NCI-H526 treated with DMSO at 0.1 percent for 48 hours (cell line): ENCODE measurements around the gene AIFM1.

ENCODE experiments used
- DNase-seq: peaks from one replicate; lab custom pipeline; 2025; lab: John Stamatoyannopoulos, UW

The AIFM1 gene

GRCh38 chrX:130091980-130092522, 73.6 kb downstream of the AIFM1 start:
- DNase-seq: no peak

GRCh38 chrX:130090364-130090763, 75.3 kb downstream of the AIFM1 start:
- no peak for DNase-seq

GRCh38 chrX:130086447-130087206, 79.0 kb downstream of the AIFM1 start:
- DNase-seq: no peak

DNA sequence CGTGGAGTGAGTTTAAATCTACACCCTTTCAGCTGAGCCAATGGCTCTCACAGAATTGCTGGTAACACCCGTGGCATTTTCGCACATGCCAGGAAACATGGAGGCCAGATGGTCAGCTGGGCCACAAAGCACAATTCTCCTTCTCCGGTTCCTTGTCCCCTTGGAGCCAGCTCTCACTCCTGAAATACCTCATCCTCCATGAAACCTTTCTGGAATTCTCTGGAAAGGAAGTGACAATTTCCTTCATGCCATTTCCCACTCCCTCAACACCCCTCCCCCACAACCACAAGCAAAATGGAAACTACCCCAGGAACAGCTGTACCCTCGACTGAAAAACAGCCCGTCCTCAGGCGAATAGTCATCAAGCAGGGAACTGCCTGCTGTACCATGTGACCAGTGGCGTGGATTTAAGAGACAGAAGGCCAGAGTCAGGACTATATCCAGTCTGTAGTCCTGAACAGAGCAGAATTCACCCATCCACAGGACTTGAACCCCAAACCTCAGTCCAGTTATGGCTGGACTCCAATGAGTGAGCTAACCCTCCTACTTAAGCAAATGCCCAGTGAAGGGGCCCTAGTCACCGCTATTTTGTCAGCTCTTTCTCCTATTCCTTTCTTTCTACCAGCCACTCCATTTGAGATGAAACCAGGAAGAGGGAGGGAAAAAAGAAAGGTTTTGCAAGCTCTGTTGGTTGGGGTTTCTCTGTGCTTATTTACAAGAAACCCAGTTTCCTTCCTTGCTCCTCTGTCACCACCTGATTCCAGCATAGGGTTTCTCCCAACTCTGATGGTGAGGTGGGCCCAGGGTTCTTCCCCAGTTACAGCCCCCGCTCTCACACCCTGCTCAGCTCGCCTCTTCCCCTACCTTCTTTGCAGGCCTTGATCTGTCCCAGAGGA, 79.8 kb downstream of the AIFM1 start:
- DNase-seq: no peak

- no peak for DNase-seq
Observed at GRCh38 chrX:130084631-130085237, 80.9 kb downstream of the AIFM1 start.

DNA sequence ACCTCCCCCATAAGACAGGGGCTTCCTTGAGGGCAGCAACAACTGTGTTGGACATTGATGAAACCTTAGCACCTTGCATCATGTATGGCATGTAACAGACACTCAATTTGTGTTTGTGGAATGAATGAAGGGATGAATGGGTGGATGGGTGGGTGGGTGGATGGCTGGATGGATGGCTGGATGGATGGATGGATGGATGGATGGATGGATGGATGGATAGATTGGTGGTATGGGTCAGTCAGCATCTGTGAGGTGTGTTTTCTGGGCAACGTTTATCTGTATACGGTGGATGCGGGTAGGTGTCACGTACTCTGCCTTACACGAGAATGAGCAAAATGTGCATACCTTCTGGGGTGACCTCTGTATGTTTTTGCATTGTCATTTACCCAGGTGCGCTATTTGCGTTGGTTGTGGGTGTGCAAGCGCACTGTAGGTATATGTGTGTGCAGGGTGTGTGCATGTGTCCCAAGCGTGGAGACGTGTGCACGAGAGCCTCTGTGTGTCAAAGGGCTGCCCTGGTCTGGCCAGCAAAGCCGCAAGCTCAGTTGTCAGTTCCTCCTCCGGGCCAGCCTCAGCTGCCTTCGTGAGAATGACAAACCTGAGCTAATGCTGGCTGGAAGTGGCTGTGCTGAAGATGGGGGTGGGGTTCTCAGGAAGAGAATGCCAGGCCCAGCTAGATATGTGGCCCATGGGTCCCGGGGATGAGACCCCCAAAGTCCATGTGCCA, 81.8 kb downstream of the AIFM1 start:
- DNase-seq: no peak

DNA sequence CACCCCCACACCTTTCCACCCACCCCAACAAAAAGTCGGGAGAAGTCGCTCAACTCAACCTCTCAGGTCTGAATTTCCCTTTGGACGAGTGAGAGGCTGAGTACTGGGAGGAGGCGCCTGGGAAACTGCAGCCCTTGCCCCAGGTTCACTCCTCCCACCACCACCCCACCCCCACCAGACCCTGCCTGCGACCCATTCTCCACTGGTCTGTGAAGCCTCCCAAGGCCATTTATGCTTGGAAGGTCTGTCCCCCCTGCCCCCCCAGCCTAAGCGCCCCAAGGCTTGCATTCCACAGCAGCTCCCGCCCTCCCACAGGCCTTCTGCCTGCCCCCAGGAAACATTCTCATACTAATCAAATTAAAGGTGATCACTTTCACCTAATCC, 82.5 kb downstream of the AIFM1 start:
- no peak for DNase-seq

DNA sequence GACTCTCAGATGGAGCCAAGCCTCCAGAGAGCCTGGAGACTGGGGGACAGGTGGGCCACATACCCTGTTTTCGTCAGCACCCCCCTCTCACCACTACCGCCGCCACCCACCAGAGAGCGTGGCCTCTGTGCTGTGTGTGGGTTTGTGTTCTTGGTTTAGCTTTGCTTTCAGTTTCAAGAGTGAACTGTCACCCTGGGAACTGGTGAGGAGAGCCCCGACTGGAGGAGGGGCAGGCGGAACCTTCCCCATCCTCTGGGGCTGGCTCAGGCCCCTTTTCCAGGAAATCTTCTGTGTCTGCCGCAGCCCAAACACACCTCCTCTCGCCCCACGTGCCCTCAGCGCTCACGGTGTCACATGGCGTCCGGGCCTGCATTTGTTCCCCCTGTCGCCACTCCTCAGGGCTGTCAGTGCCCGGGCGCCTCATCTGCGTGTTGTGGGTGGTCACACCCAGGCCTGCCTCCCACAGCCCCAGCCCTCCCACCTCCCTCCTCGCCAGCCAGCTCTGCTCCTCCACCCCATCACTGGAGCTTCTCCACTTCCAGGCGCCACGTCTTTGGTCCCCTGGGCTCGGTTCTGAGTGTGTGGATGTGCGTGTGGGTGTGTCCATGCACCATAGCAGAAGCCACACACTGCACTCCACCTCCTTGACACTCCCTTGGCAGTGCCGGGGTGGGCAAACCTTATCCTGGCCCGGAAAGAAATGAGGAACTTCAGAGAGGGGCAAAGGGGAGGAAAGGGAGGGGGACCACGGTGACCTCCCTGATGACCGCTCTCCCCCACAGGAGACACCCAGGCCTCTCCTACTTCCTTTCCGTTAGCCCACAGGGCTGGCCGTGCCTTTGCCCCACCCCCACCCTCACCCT, 83.2 kb downstream of the AIFM1 start:
- DNase-seq: no peak

DNA sequence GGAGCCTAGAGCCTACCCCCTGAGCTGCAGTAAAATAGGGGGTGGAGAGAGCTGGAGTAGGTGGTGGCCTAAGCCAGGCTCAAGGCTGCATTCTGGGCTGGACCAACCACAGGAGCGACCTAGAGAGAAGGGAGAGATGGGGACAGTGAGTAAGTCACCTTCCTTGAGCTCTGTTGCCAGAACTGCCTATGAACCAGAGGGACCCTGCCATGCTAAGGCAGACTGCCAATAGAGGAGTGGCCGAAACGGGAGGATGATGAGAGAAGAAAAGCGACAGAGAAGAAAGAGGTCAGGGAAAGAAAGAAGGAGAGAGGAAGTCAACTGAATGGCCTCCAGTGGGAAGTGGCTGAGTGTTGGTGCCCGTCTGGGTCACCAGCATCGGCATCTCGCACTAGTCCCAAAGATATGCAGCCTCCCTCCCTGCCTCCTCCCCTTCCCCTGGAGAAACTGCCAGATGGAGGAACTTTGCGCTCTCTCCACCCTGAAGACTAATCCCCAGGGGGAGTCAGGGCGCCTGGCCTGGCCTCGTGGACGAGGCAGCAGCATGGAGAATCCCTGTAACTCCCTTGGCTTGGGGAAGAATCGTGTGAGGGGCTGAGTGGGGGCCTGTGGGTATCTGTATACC, 84.1 kb downstream of the AIFM1 start:
- no peak for DNase-seq

DNA sequence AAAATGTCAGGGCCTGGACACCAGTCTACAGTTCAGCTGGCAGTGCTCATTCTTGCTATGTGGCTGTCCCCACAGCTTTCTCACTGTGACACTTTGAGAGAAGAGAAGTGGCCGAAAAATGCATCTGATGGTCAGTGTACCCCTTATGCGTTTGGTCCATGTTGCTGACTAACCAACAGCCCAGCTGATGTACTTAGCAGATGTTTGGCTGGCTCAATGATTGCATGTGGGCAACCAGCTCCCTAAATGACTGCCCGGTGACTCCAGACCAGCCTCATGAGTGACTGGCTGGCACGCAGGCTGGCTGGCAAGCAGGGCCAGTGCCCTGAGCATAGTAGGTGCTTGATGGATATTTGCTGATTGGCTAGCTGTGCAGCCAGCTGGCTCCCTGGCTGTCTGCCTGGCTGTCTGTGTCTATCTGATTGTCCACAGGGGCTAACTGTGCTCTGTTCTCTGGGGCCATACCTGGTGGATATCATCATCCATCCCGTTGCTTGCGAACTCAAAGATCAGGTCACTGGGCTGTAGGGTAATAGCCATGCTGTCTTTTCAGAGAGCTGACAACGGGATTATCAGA, 84.8 kb downstream of the AIFM1 start:
- DNase-seq: no peak

DNA sequence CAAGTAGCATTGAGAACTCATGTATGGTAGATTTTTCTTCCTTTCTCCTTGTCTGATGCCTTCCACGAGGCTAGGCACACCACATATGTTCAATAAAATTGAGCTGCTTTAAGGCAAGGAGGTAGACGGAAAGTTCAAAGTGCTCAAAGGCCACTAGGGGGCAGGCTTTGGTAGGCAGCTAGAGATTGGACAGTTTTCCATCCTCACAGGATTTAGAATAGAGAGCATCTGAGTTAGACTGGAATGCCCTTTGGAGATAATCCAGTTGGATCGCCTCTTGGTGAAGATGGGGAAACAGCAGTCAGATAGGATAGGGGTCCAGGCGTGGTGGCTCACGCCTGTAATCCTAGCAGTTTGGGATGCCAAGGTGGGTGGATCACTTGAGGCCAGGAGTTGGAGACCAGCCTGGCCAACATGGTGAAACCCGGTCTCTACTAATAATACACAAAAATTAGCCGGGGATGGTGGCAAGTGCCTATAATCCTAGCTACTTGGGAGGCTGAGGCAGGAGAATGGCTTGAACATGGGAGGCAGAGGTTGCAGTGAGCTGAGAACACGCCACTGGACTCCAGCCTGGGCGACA, 85.7 kb downstream of the AIFM1 start:
- peak; percentile 33 for DNase-seq
